Activated CD4-positive, alpha-beta T cell treated with anti-CD3 and anti-CD28 coated beads for 4 hours (primary cell): Measurements from ENCODE around the gene MORF4L1.
"Not testable (repeated sequence)": the region's sequence is repeated elsewhere in the genome, so short reads cannot be mapped to it uniquely, and the experiment has no call there.

Source experiments
- DNase-seq, 2 donors: peaks; one replicate each; pipeline ENCODE4 v3.0.0-alpha.2; 2020

Gene MORF4L1

GRCh38 chr15:78927077-78927790, 54.5 kb downstream of the MORF4L1 start:
- DNase-seq, result no peak

GRCh38 chr15:78928176-78928575, 55.5 kb downstream of the MORF4L1 start:
- not testable (repeated sequence) for DNase-seq

GRCh38 chr15:78928616-78929093, 56.0 kb downstream of the MORF4L1 start:
- no peak for DNase-seq

- DNase-seq, result no peak
Measured at GRCh38 chr15:78929536-78930264, 57.0 kb downstream of the MORF4L1 start.

GRCh38 chr15:78930577-78931388, 58.1 kb downstream of the MORF4L1 start:
- DNase-seq, result no peak

- no peak for DNase-seq
Measured at GRCh38 chr15:78931439-78932257, 59.0 kb downstream of the MORF4L1 start.

- DNase-seq, result no peak
Measured at GRCh38 chr15:78932258-78932808, 59.6 kb downstream of the MORF4L1 start.

- DNase-seq, result no peak
Measured at GRCh38 chr15:78933187-78933822, 60.6 kb downstream of the MORF4L1 start.

- DNase-seq, result no peak
Measured at GRCh38 chr15:78933823-78934654, 61.3 kb downstream of the MORF4L1 start.

GRCh38 chr15:78934655-78935023, 61.9 kb downstream of the MORF4L1 start:
- no peak for DNase-seq

GRCh38 chr15:78937132-78937739, 64.5 kb downstream of the MORF4L1 start:
- DNase-seq, result no peak

- no peak for DNase-seq
Measured at GRCh38 chr15:78938658-78939488, 66.2 kb downstream of the MORF4L1 start.

- DNase-seq, result no peak
Measured at GRCh38 chr15:78942741-78943140, 70.1 kb downstream of the MORF4L1 start.

- no peak for DNase-seq
Measured at GRCh38 chr15:78943692-78944091, 71.0 kb downstream of the MORF4L1 start.

- DNase-seq, result peak in 1 of 2 donors; percentile 6
Measured at GRCh38 chr15:78944202-78944625, 71.5 kb downstream of the MORF4L1 start.

GRCh38 chr15:78944669-78945407, 72.1 kb downstream of the MORF4L1 start, which contains the start of gene CTSH:
Gene CTSH, minus strand, starts transcription at chr15:78945046. Its CDS starts 65 bp downstream, at chr15:78944981.
- peak; percentile 72 to 75 for DNase-seq

- no peak for DNase-seq
Measured at GRCh38 chr15:78946493-78946892, 73.8 kb downstream of the MORF4L1 start.

GRCh38 chr15:78947506-78947905, 74.8 kb downstream of the MORF4L1 start:
- DNase-seq, result no peak
